Fibroblast of gingiva (primary cell): Measurements from ENCODE around the gene TOP2B.

ENCODE experiments used
- DNase-seq: peaks from one replicate; pipeline ENCODE4 v3.0.0-alpha.2; 2011; ENCODE audit warnings: low read depth

TOP2B gene

GRCh38 chr3:25618028-25618427, 46.7 kb downstream of the TOP2B start:
- DNase-seq, result no peak

- DNase-seq, result no peak
Observed at GRCh38 chr3:25611193-25611592, 53.5 kb downstream of the TOP2B start.

DNA sequence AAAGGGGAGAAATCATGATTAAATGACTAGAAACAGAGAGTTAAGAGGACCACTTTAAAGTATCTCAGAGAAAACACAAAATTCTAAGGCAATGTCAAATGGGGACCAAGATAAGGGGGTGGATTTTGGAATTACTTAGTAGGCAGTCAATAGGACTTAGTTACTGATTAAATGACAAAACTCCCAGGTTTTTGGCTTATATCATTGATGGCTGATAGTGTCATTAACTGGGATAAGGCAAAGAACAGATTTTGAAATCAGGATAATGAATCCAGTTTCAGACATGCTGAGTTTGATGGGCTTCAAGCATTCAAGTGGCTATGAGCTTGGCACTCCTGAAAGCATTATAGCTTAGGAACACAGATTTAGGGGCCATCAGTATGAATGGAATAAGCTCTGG, 53.9 kb downstream of the TOP2B start:
- no peak for DNase-seq

DNA sequence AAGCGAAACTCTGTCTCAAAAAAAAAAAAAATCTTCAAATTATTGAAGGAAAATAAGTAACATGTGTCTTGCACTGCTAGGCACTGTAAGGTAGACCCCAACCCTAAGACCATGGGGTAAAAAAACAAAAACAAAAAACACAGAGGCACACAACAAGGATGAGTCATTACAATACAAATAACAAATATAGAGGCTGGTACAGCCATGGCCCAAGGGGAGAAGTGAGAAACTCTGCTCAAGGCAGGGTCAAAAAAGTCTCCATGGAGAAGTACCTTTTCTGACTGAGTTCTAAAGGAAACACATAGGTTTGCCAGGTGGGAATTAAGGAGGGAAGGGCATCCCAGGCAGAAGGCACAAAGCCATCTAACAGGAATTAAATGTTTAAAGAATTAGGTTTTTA, 54.5 kb downstream of the TOP2B start:
- no peak for DNase-seq

GRCh38 chr3:25604107-25604805, 60.5 kb downstream of the TOP2B start:
- no peak for DNase-seq

DNA sequence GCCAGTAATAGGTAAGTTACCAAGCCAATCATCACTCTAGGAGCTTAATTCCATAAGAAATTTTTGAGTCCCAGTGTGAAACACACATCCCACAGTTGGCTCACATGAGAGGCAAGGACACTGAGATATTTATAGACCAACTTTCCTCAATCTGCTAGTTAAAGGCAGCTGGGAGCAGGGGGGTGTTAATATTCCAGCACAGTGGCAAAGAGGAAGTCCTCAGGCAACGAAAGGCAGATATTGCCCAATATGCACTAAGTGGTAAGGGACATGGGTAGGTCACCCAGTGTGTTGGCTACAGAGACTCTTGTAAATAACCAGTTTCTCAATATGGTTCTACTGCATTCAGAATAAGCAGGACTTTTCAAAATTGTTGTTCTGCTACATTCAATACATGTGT, 61.0 kb downstream of the TOP2B start:
- peak; percentile 53 for DNase-seq

DNA sequence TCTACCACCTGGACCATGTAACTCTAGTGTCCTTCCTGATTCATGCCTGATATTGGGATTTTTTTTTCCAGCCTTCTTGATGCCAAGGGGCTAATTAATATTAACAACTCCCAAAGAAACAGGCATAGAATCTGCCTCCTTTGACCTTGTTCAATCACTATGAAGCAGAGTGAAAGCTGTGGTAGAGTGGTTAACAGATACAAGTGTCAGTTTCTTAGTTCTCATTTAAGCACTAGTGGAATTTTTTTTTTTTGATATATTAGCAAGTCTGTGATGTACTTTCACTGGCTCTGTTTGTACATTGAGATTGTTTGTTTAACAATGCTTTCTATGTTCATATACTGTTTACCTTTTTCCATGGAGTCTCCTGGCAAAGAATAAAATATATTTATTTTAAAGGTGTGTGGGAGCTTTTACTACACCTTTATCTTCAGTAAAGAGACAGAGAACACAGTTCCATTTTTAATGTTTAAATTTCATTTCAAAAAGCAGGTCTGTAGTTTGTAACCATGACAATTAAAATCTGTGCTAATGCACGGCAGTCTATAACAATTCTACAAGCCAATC, 67.1 kb downstream of the TOP2B start:
- DNase-seq, result no peak

GRCh38 chr3:25594007-25594502, 70.7 kb downstream of the TOP2B start:
- DNase-seq, result peak; percentile 81

GRCh38 chr3:25593001-25593400, 71.7 kb downstream of the TOP2B start:
- DNase-seq, result no peak

DNA sequence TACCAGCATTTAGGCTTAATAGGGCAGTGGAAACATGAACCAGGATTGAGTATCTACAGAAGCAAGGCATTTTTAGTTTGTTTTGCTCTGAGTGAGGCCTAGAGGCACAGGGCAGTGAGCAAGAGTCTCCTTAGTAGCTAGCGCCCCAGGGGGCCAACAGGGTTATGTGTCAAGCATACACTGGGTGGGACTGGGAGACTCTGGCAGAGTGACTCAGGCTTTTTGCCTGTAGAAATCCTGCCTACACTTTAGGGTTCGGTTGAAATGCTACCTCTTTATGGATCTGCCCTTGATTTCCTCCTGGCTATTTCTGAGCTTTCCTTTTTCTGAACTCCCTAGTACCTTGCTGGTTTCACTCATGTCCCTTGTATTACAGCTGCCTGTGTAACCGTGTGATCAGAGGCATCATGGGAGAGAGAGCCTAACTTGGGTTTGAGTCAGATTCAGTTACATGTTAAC, 72.2 kb downstream of the TOP2B start:
- DNase-seq, result peak; percentile 69

DNA sequence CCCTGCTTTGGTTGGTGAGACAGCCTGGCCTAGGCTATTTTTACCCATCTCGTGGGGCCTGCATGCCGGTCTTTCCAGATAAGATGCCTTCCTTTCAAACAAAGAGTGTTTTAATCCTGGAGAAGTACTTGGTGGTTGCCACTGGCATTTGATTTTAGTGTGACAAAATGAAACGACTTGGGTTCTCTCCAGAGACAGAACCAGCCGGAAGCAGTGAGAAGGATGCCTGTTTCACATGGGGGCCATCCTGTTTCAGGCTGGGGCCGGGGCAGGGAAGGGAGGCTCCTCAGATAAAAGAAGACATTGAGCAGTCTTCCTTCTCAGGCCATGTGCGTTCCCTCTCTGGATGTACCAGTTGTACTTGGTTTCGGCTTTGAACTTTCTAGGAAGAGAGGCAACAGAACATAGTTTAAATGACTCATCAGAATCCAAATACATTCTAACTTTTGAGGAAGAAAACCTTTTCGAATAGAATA, 74.9 kb downstream of the TOP2B start:
- DNase-seq, result no peak

DNA sequence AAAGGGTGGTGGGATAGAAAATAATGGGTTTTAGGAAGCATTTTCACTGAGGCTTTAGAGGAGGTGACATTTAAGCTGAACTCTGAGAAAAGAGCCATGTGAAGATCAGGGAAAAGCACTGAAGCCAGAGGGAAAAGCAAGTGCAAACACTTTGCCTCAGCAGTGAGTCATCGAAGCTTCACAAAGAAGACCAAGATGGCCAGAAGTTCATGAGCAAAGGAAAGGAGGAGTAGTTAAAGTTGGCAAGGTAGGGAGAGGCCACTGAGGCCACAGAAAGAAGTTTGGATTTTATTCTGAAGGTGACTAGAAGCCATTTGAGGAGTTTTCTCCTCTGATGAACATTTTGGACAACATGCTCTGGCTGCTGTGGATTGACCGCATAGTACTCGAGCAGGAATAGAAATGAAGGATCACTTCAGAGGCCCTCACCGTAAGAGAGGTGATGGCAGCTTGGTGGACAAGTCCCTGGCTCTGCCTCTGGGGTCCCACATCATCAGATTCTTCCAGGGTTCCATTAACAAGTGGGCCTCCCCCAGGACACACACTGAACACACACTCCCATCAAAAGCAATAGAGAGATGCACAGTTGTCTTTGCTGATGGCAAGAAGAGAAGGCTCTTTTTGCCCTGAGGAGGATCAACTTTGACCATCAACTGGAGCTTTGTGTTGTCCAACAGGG, 75.5 kb downstream of the TOP2B start:
- DNase-seq, result no peak

GRCh38 chr3:25588441-25589103, 76.1 kb downstream of the TOP2B start:
- no peak for DNase-seq

- no peak for DNase-seq
Observed at GRCh38 chr3:25587975-25588374, 76.7 kb downstream of the TOP2B start.

GRCh38 chr3:25587526-25587925, 77.2 kb downstream of the TOP2B start:
- peak; percentile 33 for DNase-seq

GRCh38 chr3:25587094-25587493, 77.6 kb downstream of the TOP2B start:
- no peak for DNase-seq

- no peak for DNase-seq
Observed at GRCh38 chr3:25586553-25586952, 78.2 kb downstream of the TOP2B start.

DNA sequence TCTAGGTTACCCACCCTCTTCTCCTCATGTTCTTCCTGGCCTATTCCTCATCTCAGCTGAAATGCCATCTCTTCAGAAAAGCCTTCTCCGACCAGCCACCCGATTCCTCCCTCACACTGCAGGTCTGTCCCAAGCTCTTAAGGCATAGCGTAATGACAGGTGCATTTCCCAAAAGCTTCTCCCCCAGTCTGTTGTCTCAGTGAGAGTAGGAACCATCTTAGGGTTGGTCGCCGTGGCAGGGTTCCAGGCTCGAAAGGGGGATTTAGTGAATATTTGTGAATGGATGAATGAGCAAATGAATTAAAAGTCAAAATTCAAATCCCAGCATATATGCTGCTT, 78.6 kb downstream of the TOP2B start:
- no peak for DNase-seq

DNA sequence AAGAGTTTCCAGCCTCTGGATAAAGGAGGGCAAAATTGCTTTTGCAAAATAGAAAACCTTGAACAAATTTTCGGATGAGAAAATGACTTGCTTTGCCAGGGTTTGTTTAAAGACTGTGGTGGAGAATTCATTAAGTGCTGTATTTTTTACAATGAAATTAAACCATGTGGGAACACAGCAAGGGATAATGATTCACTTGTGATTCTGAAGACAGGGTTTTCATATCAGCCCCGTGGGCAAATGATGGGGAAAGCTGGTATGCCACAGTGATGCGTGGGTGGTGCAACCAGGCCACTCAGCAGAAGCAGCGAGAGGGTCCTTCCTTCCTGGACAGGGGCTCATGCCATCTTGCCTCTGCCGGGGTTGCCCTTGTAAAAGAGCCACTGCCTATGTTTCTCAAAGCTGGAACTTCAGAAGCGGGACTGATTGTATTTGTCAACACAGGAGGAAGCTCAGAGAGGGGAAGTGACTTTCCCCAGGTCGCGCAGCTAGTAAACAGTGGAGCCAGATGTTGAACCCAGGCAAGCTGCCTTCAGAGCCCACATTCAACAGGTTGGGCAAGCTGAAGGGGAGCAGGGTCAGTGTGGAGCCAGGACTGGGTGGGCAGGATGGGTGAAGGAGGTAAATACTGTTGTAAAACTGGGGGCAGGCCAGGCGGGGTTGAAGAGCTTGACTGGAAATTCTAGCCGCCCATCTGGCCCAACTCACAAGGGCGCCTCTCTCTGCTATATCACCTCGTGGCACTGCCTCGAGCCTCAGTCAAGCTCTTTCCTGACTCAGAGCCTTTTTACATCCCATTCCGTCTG, 79.1 kb downstream of the TOP2B start:
- DNase-seq, result no peak

DNA sequence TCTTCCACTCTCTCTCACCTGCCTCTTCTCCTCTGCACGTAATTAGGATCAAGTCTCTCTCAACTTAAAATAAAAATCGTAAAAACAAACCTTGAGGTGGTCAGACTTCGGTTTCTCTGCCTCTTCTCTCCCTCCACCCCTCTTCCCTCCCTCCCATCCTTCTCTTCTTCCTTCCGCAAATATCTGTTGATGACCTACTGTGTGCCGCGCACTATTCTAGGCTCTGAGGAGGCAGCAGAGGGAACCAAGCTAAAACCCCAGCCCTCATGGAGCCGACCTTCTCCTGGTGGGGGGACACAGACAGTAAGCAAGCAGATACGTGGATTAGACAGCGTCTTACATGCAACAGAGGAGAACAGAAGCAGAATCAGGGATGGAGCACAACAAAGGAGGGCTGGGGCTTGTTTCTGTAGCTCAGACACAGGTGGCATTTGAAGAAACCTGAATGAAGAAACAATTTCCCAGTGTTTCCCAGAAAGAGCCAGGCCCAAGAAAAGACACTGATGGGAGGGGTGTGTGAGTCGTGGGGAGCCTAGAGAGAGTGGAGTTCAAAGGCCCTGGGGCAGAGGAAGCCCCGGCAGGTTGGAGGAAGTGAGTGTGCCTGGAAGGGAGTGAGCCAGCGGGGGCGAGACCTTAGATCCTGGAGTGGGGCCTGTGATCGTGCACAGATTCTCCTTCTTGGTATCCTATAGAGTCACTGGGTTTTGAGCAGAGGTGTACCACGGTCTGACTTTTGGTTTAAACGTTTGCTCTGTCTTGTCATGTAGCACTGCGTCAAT, 80.5 kb downstream of the TOP2B start:
- DNase-seq, result no peak

GRCh38 chr3:25583343-25583742, 81.4 kb downstream of the TOP2B start:
- DNase-seq, result no peak
